Neural cell (in vitro differentiated cells): ENCODE measurements around the gene ZNF507. TPM values are rescaled to one million over a fixed set of nuclear protein-coding genes. Genes with fewer than 3 reads are reported as not detected.

Experiments
- H2AFZ ChIP-seq: fragments of 200-600, 300-800 bp; sonication (generic), shearing (Covaris generic); 2 replicates; pipeline ENCODE4 v1.6.0; 2014; ENCODE audit warnings: low read depth, mild to moderate bottlenecking, antibody characterized with exemption, low read length, moderate library complexity
- H3F3A ChIP-seq: fragments of 200-600 bp; shearing (Covaris generic); 2 replicates; pipeline ENCODE4 v1.6.1; 2016; ENCODE audit warnings: mild to moderate bottlenecking, moderate library complexity, mixed read lengths, antibody characterized with exemption, low read length; ENCODE audit not compliant: insufficient read depth, poor library complexity, severe bottlenecking
- H3K27ac ChIP-seq: fragments of 200-600, 300-800 bp; sonication (generic), shearing (Covaris generic); 2 replicates; pipeline ENCODE4 v1.5.1; 2014; ENCODE audit warnings: mild to moderate bottlenecking, low read length, moderate library complexity
- H3K27me3 ChIP-seq: fragments of 300-800, 200-600 bp; sonication (generic), shearing (Covaris generic); 2 replicates; pipeline ENCODE4 v1.6.0; 2014; ENCODE audit warnings: mild to moderate bottlenecking, low read depth, low read length, moderate library complexity; ENCODE audit not compliant: insufficient read depth
- H3K36me3 ChIP-seq: fragments of 300-800, 200-600 bp; sonication (generic), shearing (Covaris generic); 2 replicates; pipeline ENCODE4 v1.5.1; 2014; ENCODE audit warnings: mild to moderate bottlenecking, antibody characterized with exemption, low read length, moderate library complexity; ENCODE audit not compliant: insufficient read depth
- H3K4me2 ChIP-seq: fragments of 300-800, 200-600 bp; sonication (generic), shearing (Covaris generic); 2 replicates; pipeline ENCODE4 v1.6.0; 2014; ENCODE audit warnings: mild to moderate bottlenecking, low read length
- H3K4me3 ChIP-seq: fragments of 300-800, 200-600 bp; sonication (generic), shearing (Covaris generic); 2 replicates; pipeline ENCODE4 v1.5.1; 2014; ENCODE audit warnings: mild to moderate bottlenecking, low read length, moderate library complexity
- H3K79me2 ChIP-seq: fragments of 200-600 bp; shearing (Covaris generic); replicated peaks from 2 replicates; pipeline ENCODE4 v1.6.0; 2014; ENCODE audit warnings: mild to moderate bottlenecking, low read length, moderate library complexity; ENCODE audit not compliant: insufficient read depth
- H3K9ac ChIP-seq: fragments of 300-800, 200-600 bp; sonication (generic), shearing (Covaris generic); 2 replicates; pipeline ENCODE4 v1.6.1; 2016; ENCODE audit warnings: mild to moderate bottlenecking, low read length, mixed read lengths
- H3K9me2 ChIP-seq: fragments of 200-600 bp; shearing (Covaris generic); 2 replicates; pipeline ENCODE4 v1.6.1; 2016; ENCODE audit warnings: mild to moderate bottlenecking, low read length, mixed read lengths; ENCODE audit not compliant: insufficient read depth
- H3K9me3 ChIP-seq: fragments of 200-600, 300-800 bp; sonication (generic), shearing (Covaris generic); 2 replicates; pipeline ENCODE4 v1.6.1; 2016; ENCODE audit warnings: mild to moderate bottlenecking, mixed run types, low read length, moderate library complexity, mixed read lengths
- H4K20me1 ChIP-seq: fragments of 200-600 bp; shearing (Covaris generic); 2 replicates; pipeline ENCODE4 v1.6.1; 2016; ENCODE audit warnings: mild to moderate bottlenecking, mixed run types; ENCODE audit not compliant: insufficient read depth
- EP300 ChIP-seq: fragments of 450-650 bp; conservative IDR thresholded peaks from 2 replicates; pipeline ENCODE4 v1.6.1; 2014; ENCODE audit warnings: antibody characterized with exemption, mild to moderate bottlenecking, moderate library complexity; ENCODE audit not compliant: poor library complexity, severe bottlenecking
- EZH2 ChIP-seq: fragments of 200-600, 300-800 bp; shearing (Covaris generic), sonication (generic); IDR thresholded peaks from 2 replicates; pipeline ENCODE4 v1.6.1; 2014; ENCODE audit warnings: antibody characterized with exemption, low read length, borderline replicate concordance, mild to moderate bottlenecking; ENCODE audit not compliant: insufficient read depth, poor library complexity, severe bottlenecking
- MXI1 ChIP-seq: fragments of 450-650 bp; conservative IDR thresholded peaks from 2 replicates; pipeline ENCODE4 v1.6.1; 2014; ENCODE audit warnings: antibody characterized with exemption, mild to moderate bottlenecking; ENCODE audit not compliant: poor library complexity, severe bottlenecking
- POLR2AphosphoS5 ChIP-seq: IDR thresholded peaks from 2 replicates; pipeline ENCODE4 v1.6.1; 2012
- RAD21 ChIP-seq: fragments of 450-650 bp; conservative IDR thresholded peaks from 2 replicates; pipeline ENCODE4 v1.6.1; 2014; ENCODE audit warnings: antibody characterized with exemption, mild to moderate bottlenecking, moderate library complexity
- REST ChIP-seq: IDR thresholded peaks from 2 replicates; pipeline ENCODE4 v1.6.1; 2012; ENCODE audit warnings: borderline replicate concordance
- SMC3 ChIP-seq: fragments of 450-650 bp; conservative IDR thresholded peaks from 2 replicates; pipeline ENCODE4 v1.6.1; 2014; ENCODE audit warnings: antibody characterized with exemption, mild to moderate bottlenecking, moderate library complexity; ENCODE audit not compliant: poor library complexity
- TAF1 ChIP-seq: IDR thresholded peaks from 2 replicates; pipeline ENCODE4 v1.6.1; 2012; ENCODE audit warnings: low read depth
- polyA plus RNA-seq: library from polyadenylated mRNA; depleted of rRNA; stranded (reverse); fragments of >200 nt; gene quantifications from 2 replicates; pipeline ENCODE4 v1.2.3, GENCODE V29; 2014
- TF ChIP-seq, protein P1 (sequence below): fragments of 450-650 bp; IDR thresholded peaks from 2 replicates; pipeline ENCODE4 v1.5.1; 2014; ENCODE audit warnings: antibody characterized with exemption, mild to moderate bottlenecking, moderate library complexity; ENCODE audit not compliant: poor library complexity, severe bottlenecking

ZNF507 gene
- polyA plus RNA-seq, 1 donor from 2014 or later = 9.9 TPM

GRCh38 chr19:32309711-32310390, 35.6 kb upstream of the ZNF507 start:
- Histone ChIP-seq H3K9me3 (no peaks in the 10 kb centered on the region), H3K27me3 (no peaks in the 10 kb centered on the region), H3K36me3 (no peaks in the 10 kb centered on the region), H4K20me1 (no peaks in the 10 kb centered on the region), H3K79me2 (no peaks in the 10 kb centered on the region), H3K4me2 (no peak overlapping the region), H3K4me3 (no peak overlapping the region), H3K9ac (no peak overlapping the region), H3F3A (no peaks in the 10 kb centered on the region), H2AFZ (no peak overlapping the region), H3K27ac (no peak overlapping the region), H3K9me2 (no peaks in the 10 kb centered on the region)
- TF ChIP-seq EZH2 (no peak), TAF1 (no peak), POLR2AphosphoS5 (no peak), EP300 (no peak), REST (no peak), RAD21 (no peak)

DNA sequence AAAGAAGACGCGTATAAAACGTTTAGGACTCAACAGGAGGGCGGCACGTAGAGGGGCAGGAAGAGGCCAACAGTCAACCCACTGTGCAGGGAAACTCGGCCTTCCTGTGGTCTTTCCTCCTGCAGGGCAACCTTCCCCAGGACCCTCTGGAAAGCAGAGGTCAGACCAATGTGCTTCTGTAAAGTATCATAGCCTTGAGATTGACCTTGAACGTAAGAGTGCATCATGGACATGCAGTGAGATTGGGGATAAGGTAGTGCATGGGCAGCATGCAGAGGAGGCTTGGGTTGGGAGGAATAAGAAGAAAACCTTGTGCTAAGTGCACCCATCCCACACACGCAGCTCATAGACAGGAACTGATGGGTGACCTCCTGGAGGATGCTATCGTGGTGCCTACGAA, 34.0 kb upstream of the ZNF507 start:
- H3K36me3 ChIP-seq = no peaks in the 10 kb centered on the region
- H3K4me3 ChIP-seq = no peak overlapping the region
- no peaks in the 10 kb centered on the region for H4K20me1 ChIP-seq
- TF ChIP-seq MXI1 (no peak), RAD21 (no peak), TAF1 (no peak), POLR2AphosphoS5 (no peak), EP300 (no peak), SMC3 (no peak), EZH2 (no peak), REST (no peak)
- TF ChIP-seq, protein P1, sequence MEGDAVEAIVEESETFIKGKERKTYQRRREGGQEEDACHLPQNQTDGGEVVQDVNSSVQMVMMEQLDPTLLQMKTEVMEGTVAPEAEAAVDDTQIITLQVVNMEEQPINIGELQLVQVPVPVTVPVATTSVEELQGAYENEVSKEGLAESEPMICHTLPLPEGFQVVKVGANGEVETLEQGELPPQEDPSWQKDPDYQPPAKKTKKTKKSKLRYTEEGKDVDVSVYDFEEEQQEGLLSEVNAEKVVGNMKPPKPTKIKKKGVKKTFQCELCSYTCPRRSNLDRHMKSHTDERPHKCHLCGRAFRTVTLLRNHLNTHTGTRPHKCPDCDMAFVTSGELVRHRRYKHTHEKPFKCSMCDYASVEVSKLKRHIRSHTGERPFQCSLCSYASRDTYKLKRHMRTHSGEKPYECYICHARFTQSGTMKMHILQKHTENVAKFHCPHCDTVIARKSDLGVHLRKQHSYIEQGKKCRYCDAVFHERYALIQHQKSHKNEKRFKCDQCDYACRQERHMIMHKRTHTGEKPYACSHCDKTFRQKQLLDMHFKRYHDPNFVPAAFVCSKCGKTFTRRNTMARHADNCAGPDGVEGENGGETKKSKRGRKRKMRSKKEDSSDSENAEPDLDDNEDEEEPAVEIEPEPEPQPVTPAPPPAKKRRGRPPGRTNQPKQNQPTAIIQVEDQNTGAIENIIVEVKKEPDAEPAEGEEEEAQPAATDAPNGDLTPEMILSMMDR = no peak
- H3K27ac ChIP-seq = no peak overlapping the region
- H3K9me3 ChIP-seq = no peaks in the 10 kb centered on the region
- no peaks in the 10 kb centered on the region for H3K27me3 ChIP-seq
- H3F3A ChIP-seq = no peaks in the 10 kb centered on the region
- no peaks in the 10 kb centered on the region for H3K79me2 ChIP-seq
- H3K4me2 ChIP-seq = no peak overlapping the region
- H3K9me2 ChIP-seq = no peaks in the 10 kb centered on the region
- no peak overlapping the region for H3K9ac ChIP-seq
- H2AFZ ChIP-seq = no peak overlapping the region
